Measurements from ENCODE around the gene TAF9. TPM values are rescaled to one million over a fixed set of nuclear protein-coding genes. Genes with fewer than 3 reads are reported as not detected.

Gene TAF9
- total RNA-seq, 1 donor from 2014 or later = 97.0 TPM

DNA sequence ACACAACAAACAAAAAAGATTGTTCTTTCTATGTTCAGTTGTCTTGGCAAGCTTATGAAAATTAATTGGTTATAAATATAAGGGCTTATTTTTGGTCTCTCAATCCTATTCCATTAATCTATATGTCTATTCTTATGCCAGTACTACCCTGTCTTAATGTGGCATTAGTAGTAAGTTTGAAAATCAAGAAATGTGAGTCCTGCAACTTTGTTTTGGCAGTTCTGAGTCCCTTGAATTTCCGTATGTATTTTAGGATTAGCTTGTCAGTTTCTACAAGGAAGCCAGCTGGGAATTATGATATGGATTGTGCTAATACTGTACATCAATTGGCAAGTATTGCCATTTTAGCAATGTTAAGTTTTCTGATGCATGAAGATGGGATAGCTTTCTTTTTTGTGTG, 26.2 kb downstream of the TAF9 start:
- Histone ChIP-seq H3K4me1 (no peaks in the 10 kb centered on the region), H3K79me2 (ENCODE audit: low read depth) (no peaks in the 10 kb centered on the region), H3K4me3 (no peak overlapping the region), H4K20me1 (ENCODE audit: low read depth) (no peaks in the 10 kb centered on the region), H3K27me3 (no peaks in the 10 kb centered on the region), H3F3A (ENCODE audit: low read depth) (no peaks in the 10 kb centered on the region), H3K36me3 (no peaks in the 10 kb centered on the region), H3K9ac (no peak overlapping the region), H3K27ac (no peak overlapping the region), H2AFZ (replicated peaks) (no peak overlapping the region), H3K9me3 (ENCODE audit: low read depth) (no peaks in the 10 kb centered on the region), H3K4me2 (no peak overlapping the region)
- Mint-ChIP-seq H3K27ac (no peak overlapping the region), H3K9me3 (no peaks in the 10 kb centered on the region), H3K4me1 (no peaks in the 10 kb centered on the region), H3K27me3 (ENCODE audit: insufficient read depth, low read depth) (no peaks in the 10 kb centered on the region), H3K36me3 (no peaks in the 10 kb centered on the region), H3K4me3 (no peak overlapping the region)
- TF ChIP-seq EZH2phosphoT487 (IDR thresholded peaks at IDR 0.05) (no peak), EZH2 (IDR thresholded peaks at IDR 0.05) (no peak)
- TF ChIP-seq, protein P1, sequence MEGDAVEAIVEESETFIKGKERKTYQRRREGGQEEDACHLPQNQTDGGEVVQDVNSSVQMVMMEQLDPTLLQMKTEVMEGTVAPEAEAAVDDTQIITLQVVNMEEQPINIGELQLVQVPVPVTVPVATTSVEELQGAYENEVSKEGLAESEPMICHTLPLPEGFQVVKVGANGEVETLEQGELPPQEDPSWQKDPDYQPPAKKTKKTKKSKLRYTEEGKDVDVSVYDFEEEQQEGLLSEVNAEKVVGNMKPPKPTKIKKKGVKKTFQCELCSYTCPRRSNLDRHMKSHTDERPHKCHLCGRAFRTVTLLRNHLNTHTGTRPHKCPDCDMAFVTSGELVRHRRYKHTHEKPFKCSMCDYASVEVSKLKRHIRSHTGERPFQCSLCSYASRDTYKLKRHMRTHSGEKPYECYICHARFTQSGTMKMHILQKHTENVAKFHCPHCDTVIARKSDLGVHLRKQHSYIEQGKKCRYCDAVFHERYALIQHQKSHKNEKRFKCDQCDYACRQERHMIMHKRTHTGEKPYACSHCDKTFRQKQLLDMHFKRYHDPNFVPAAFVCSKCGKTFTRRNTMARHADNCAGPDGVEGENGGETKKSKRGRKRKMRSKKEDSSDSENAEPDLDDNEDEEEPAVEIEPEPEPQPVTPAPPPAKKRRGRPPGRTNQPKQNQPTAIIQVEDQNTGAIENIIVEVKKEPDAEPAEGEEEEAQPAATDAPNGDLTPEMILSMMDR (IDR thresholded peaks at IDR 0.05) = no peak
- DNase-seq (ENCODE audit: low spot score) = no peak

DNA sequence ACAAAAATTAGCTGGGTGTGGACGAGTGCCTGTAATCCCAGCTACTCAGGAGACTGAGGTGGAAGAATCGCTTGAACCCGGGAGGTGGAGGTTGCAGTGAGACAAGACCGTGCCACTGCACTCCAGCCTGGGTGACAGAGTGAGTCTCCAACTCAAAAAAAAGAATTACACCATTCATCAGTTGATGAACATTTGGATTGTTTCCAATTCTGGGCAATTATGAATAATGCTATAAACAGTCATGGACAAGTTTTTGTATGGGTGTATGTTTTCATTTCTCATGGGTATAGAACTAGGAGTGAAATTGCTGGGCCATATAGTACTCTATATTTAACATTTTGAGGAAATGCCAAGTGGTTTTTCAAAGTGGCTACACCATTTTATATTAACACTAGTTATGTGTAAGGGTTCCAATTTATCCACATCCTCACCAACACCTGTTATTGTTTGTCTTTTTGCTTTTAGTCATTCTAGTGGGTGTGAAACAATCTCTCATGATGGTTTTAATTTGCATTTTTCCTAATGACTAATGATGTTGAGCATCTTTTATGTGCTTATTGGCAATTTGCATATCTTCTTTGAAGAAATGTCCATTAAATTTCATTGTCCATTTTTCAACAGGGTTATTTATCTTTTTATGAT, 27.7 kb downstream of the TAF9 start:
- no peak for DNase-seq (ENCODE audit: low spot score)
- H4K20me1 ChIP-seq (ENCODE audit: low read depth) = no peaks in the 10 kb centered on the region
- H3F3A ChIP-seq (ENCODE audit: low read depth) = no peaks in the 10 kb centered on the region
- no peak overlapping the region for H3K4me3 ChIP-seq
- Mint-ChIP-seq H3K4me1 (no peaks in the 10 kb centered on the region), H3K27ac (no peak overlapping the region), H3K27me3 (ENCODE audit: insufficient read depth, low read depth) (no peaks in the 10 kb centered on the region), H3K36me3 (no peaks in the 10 kb centered on the region), H3K4me3 (no peak overlapping the region), H3K9me3 (no peaks in the 10 kb centered on the region)
- H2AFZ ChIP-seq (replicated peaks) = no peak overlapping the region
- H3K9ac ChIP-seq = no peak overlapping the region
- H3K27ac ChIP-seq = no peak overlapping the region
- TF ChIP-seq, protein P1 (IDR thresholded peaks at IDR 0.05) = no peak
- TF ChIP-seq EZH2 (IDR thresholded peaks at IDR 0.05) = no peak
- no peak for TF ChIP-seq EZH2phosphoT487 (IDR thresholded peaks at IDR 0.05)
- no peaks in the 10 kb centered on the region for H3K79me2 ChIP-seq (ENCODE audit: low read depth)
- H3K9me3 ChIP-seq (ENCODE audit: low read depth) = no peaks in the 10 kb centered on the region
- H3K27me3 ChIP-seq = no peaks in the 10 kb centered on the region
- H3K4me1 ChIP-seq = no peaks in the 10 kb centered on the region
- H3K4me2 ChIP-seq = no peak overlapping the region
- no peaks in the 10 kb centered on the region for H3K36me3 ChIP-seq

DNA sequence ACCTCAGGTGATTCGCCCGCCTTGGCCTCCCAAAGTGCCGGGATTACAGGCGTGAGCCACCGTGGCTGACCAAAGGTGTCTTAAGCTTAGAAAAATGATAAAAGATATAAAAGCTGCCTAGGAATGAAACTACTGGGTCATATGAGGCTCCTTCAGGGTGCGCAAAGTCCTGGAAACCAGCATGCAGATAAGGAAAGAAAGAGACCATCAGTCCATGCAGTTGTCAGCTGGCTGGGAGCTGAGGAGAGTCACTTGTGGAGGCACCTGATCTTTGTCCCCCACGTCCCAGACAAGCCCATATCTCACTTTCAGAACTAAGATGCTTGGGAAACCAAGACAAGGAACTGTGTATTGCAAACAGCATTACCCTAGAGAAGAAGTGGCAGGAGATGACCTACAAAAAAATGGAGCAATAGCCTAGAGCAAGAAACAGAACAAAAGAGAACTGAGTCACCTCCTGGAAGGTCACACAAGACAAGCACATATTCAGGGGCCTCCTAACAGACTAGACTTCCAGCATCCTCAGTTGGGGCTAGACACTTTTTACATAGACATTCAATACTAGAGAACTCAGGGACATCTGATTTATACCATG, 33.9 kb downstream of the TAF9 start:
- Histone ChIP-seq H3K27ac (no peak overlapping the region), H3K27me3 (no peaks in the 10 kb centered on the region), H3K4me2 (no peak overlapping the region), H2AFZ (replicated peaks) (peak overlapping the region; percentile 98), H3K9me3 (ENCODE audit: low read depth) (no peaks in the 10 kb centered on the region), H3F3A (ENCODE audit: low read depth) (no peaks in the 10 kb centered on the region), H4K20me1 (ENCODE audit: low read depth) (no peaks in the 10 kb centered on the region), H3K4me1 (no peaks in the 10 kb centered on the region), H3K36me3 (no peaks in the 10 kb centered on the region), H3K4me3 (no peak overlapping the region), H3K9ac (no peak overlapping the region), H3K79me2 (ENCODE audit: low read depth) (no peaks in the 10 kb centered on the region)
- peaks cover 6% of the 10 kb centered on the region for H3K27me3 Mint-ChIP-seq (ENCODE audit: insufficient read depth, low read depth)
- H3K4me1 Mint-ChIP-seq = no peaks in the 10 kb centered on the region
- no peak for TF ChIP-seq EZH2 (IDR thresholded peaks at IDR 0.05)
- TF ChIP-seq EZH2phosphoT487 (IDR thresholded peaks at IDR 0.05) = no peak
- TF ChIP-seq, protein P1 (IDR thresholded peaks at IDR 0.05) = no peak
- DNase-seq (ENCODE audit: low spot score) = no peak
- H3K4me3 Mint-ChIP-seq = no peak overlapping the region
- no peak overlapping the region for H3K27ac Mint-ChIP-seq
- no peaks in the 10 kb centered on the region for H3K36me3 Mint-ChIP-seq
- H3K9me3 Mint-ChIP-seq = no peaks in the 10 kb centered on the region
